Stimulated activated CD8-positive, alpha-beta memory T cell treated with anti-CD3 and anti-CD28 coated beads, Interleukin-15, amount 100 ng/mL, for 24 hours (primary cell): ENCODE results near the gene OR4K14.
"Not testable (repeated sequence)": the region's sequence is repeated elsewhere in the genome, so short reads cannot be mapped to it uniquely, and the experiment has no call there.

ENCODE experiments used
- DNase-seq: peaks from one replicate; pipeline ENCODE4 v3.0.0-alpha.2; 2020; ENCODE audit warnings: low read depth

Gene OR4K14, protein sequence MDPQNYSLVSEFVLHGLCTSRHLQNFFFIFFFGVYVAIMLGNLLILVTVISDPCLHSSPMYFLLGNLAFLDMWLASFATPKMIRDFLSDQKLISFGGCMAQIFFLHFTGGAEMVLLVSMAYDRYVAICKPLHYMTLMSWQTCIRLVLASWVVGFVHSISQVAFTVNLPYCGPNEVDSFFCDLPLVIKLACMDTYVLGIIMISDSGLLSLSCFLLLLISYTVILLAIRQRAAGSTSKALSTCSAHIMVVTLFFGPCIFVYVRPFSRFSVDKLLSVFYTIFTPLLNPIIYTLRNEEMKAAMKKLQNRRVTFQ

DNA sequence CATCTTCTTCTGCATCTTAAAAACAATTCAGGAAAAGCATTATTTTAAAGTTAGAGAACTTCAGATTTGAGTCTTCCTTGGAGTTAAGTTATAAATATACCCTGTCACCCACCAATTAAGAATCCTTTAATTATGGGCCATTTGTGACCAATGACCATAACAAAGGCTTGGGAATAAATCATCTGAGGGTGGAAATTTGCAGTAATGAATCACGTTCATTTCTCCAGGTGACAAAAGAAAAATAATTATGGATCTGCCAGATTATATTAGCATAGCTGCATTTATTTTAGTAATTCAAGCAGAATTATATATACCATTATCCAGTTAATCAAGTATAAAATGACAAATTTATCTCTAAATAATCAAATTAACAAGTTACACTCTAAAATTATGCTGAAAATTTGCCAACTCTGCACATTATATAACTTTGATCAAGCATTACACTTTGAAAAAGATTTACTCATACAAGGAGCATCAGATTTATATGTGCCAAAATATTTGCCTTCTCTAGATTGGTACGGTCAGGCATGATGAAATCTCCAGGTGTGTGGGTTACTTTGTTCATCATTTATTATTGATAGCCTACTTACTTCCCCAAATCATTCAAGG, at the start of gene OR4K14:
OR4K14 (minus strand) TSS at position 51 of the 609 bp plus-strand sequence. CDS start 4,114 bp downstream, outside the sequence.
- DNase-seq: no peak

DNA sequence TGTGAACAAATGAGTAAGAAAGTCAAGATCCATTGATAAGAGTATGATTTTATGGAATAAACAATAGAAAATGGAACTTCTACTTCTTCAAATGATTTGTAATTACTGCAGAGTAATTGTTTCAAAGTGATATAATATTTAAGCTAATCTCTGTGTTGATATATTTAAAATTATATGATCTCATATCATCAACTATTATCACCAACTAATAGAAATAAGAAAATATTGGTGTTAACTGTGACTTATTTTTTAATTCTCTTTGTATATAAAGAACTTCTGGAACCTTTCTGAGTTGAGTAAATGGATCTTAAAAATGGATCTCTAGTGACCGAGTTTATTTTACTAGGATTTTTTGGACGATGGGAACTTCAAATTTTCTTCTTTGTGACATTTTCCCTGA, 40.6 kb upstream of the OR4K14 start, which contains the start of gene OR4L1:
OR4L1 (plus strand) TSS at position 301 of the 400 bp plus-strand sequence; CDS start at position 301, 0 bp downstream.
- DNase-seq: no peak

- DNase-seq: no peak
Measured at GRCh38 chr14:20048202-20048601, 29.1 kb upstream of the OR4K14 start.

- DNase-seq: no peak
Measured at GRCh38 chr14:20044243-20044642, 25.1 kb upstream of the OR4K14 start.

DNA sequence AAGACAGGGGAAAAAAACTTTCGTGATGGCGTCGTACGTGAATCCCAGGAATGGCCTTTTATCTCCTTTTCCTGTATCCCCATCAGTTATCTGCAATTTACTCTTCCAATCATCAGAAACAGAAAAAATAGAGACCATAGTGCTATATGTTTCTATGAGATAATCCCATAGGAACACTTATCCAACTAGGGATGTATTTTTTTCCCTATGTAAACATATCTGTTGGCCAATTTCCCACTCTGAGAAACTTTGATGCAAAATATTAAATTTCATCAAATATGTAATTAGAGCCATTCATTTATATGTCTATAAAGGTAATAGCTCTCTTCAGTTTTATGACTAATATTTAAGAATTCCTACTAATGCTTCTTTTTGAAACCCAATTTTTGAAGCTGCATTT, 16.8 kb upstream of the OR4K14 start, which contains the start of gene OR4K13:
OR4K13 (minus strand) TSS at position 101 of the 400 bp plus-strand sequence. CDS start 1,280 bp downstream, outside the sequence.
- no peak for DNase-seq

DNA sequence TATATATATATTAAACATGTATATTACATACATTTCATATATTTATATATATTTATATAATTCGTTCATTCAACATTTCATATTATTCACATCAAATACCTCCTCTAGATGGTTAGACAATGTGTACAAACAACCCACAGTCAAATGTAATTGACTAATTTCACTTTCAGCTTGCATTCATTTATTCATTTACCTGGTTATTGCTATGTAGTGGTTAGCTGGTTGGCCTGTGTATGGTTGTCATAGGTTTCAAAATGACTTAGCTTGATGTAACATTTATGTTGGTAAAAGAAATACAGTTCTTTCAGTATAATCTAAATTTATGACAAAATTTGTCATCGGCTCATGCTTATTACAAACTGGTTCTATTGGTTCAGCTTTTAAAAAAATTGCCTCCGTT, 16.3 kb upstream of the OR4K14 start:
- DNase-seq: no peak

GRCh38 chr14:20031058-20031457, 12.0 kb upstream of the OR4K14 start:
- DNase-seq: no peak

DNA sequence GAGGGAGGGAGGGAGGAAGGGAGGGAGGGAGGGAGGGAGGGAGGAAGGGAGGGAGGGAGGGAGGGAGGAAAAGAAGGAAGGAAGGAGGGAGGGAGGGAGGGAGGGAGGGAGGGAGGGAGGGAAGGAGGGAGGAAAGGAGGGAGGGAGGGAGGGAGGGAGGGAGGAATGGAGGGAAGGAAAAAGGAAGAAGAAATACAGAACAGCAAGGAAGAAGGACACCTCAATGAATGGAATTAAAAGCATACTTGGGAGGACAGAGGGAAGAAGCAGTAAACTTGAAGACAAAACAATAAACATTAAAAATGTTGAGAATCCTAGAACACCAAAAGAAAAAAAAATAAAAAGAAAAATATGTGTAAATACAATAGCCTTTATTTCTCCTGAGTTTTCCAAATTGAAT, 11.0 kb downstream of the OR4K14 start:
- DNase-seq: no peak

GRCh38 chr14:20002319-20002718, 16.8 kb downstream of the OR4K14 start:
- DNase-seq: no peak

DNA sequence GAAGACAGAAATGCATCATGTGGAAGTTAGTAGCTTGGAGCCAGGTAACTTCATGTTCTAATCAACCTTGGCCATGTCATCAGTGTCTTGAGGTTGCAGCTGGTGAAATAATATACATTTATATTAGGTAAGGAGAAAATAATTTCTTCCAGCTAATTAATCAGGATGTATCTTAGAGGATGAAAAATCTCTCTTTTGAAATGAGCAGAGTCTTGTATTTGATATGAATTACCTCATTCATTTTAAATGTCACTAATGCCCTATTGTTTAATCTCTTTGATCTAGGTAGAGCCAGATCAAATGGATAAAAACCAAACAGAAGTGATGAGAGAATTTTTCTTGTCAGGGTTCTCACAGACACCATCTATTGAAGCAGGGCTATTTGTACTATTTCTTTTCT, 17.2 kb downstream of the OR4K14 start, which contains the start of gene OR4Q2:
OR4Q2 (plus strand) TSS at position 301 of the 400 bp plus-strand sequence.
- DNase-seq: no peak

DNA sequence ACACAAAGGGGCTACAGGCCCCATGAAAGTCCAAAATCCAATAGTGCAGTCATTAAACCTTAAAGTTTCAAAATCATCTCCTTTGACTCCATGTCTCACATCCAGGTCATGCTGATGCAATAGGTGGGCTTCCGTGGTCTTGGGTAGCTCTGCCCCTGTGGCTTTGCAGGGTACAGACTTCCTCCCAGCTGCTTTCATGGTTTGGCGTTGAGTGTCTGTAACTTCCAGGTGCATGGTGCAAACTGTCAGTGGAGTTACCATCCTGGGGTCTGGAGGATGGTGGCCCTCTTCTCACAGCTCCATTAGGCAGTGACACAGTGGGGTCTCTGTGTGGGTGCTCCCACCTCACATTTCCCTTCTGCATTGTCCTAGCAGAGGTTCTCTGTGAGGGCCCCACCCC, 25.7 kb downstream of the OR4K14 start:
- no peak for DNase-seq

DNA sequence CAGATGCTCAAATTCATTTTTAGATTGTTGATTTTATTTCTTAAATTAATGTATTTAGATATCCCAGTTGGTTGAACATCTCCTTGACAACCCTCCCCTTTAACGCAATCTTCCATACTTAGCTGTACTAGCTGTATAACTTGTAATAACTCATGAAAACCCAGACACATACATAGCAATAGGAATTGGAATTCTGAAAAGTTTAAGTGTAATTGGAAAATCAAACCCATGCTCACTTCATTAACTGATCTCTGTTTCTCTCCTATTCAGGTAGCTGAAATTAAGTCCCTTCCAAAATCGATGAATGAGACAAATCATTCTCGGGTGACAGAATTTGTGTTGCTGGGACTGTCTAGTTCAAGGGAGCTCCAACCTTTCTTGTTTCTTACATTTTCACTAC, 43.8 kb downstream of the OR4K14 start, which contains the start of gene OR4K15:
OR4K15 (plus strand) TSS at position 301 of the 400 bp plus-strand sequence; CDS start at position 301, 0 bp downstream.
- DNase-seq: no peak

- DNase-seq: no peak
Measured at GRCh38 chr14:19974844-19975243, 44.3 kb downstream of the OR4K14 start.

GRCh38 chr14:19969735-19970134, 49.4 kb downstream of the OR4K14 start:
- not testable (repeated sequence) for DNase-seq
